K562 treated with DMSO at 1 percent for 4 hours (cell line): ENCODE measurements around the gene ADM. TPM values are rescaled to one million over a fixed set of nuclear protein-coding genes. Genes with fewer than 3 reads are reported as not detected.

Experiments used
- total RNA-seq: library from RNA; unstranded; fragments of 300-600 nt; gene quantifications from 2 replicates; pipeline ENCODE4 v1.2.3, GENCODE V29; 2022; ENCODE audit not compliant: insufficient read depth

ADM gene, protein sequence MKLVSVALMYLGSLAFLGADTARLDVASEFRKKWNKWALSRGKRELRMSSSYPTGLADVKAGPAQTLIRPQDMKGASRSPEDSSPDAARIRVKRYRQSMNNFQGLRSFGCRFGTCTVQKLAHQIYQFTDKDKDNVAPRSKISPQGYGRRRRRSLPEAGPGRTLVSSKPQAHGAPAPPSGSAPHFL
- 0.63 TPM in 1 of 2 replicates, not detected in the other for total RNA-seq

DNA sequence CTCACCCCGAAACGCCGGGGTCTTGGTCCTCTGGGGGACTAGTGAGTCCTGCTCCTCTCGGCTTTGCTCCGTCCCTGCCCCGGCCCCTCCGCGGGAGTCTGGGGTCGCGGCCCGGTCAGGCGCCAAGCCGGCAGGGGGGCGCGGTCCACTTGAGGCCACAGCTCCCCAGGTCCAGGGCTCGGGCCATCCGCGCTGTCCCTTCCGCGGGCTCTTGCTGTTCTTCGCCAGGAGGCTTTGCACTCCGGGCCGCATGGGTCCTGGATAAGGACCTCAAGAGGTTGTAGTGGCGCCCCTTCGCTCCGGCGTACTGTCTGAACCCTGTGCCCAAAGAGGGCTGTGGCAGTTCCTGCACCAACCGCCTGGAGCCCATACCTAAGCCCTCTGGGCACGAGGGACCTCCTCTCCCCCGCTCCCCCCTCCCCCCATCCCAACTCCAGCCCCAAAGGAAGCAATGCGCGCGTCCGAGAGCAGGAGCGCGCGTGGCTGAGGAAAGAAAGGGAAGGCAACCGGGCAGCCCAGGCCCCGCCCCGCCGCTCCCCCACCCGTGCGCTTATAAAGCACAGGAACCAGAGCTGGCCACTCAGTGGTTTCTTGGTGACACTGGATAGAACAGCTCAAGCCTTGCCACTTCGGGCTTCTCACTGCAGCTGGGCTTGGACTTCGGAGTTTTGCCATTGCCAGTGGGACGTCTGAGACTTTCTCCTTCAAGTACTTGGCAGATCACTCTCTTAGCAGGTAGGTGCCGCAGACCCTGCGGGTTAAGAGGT, at the start of gene ADM:
Gene ADM (plus strand): TSS at position 579 of the 767 bp plus-strand sequence. CDS start 628 bp downstream, outside the sequence.

DNA sequence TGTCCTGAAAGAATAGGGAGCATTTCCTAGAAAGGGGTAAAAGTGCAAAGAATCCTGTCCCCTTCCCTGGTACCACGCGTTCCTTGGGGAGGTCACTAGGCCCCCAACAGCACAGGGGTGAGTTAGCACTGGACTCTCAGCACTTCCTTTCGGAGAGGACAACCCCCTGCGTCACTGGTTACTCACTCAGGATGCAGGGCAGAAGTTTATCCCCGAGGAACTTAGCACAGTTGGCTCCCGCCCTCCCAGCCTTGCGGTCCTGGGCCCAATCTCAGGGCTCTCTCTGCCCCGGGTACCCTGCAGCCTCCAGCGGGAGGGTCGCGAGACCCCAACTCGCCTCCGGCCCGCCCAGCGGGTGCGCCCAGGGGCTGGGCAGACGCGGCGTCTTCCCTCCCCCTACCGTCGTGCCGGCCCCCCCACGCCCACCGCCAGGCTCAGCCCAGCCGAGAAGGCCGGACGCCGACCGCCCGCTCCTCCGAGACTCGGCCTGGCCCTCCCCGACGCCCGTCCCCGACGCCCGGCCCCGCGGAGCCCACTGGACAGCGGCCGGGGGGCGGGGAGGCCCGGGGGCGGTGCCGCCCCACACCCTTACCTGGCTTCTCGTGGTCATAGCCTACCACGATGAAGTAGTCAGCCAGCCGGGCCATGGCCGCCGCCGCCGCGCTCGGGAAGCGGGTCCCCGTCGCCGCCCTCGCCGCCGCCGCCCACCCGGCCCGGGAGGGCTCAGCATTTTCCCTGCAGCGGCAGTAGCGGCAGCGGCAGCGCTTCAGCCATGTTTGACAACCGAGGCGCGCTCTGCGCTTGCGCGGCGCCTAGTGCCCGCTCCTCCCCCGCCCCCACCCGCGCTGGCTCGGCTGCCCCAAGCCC, 11.2 kb upstream of the ADM start, which contains the start of gene SBF2:
Gene SBF2 (minus strand): TSS at position 797 of the 867 bp plus-strand sequence. CDS start 150 bp downstream, at position 647.

Other genes with a start within 250 kb of the ADM start
- gene SBF2, start 10.9 kb upstream of the ADM start, total RNA-seq = 2.2 and 3.0 TPM in 2 replicates
- 4.7 and 5.9 TPM in 2 replicates for gene AMPD3, start 150.2 kb downstream of the ADM start, total RNA-seq
- gene RNF141, start 236.1 kb downstream of the ADM start, total RNA-seq = 7.7 and 9.0 TPM in 2 replicates